NCI-H1092 treated with DMSO at 0.1 percent for 48 hours (cell line): Measurements from ENCODE around the gene TACO1.

Source experiments
- DNase-seq: peaks from one replicate; lab custom pipeline; 2025; lab: John Stamatoyannopoulos, UW

TACO1 gene

GRCh38 chr17:63600569-63601438 is at the start of gene TACO1:
Gene TACO1, plus strand, starts transcription at chr17:63600895. Its CDS starts 189 bp downstream, at chr17:63601084.
- DNase-seq, result peak; percentile 77

DNA sequence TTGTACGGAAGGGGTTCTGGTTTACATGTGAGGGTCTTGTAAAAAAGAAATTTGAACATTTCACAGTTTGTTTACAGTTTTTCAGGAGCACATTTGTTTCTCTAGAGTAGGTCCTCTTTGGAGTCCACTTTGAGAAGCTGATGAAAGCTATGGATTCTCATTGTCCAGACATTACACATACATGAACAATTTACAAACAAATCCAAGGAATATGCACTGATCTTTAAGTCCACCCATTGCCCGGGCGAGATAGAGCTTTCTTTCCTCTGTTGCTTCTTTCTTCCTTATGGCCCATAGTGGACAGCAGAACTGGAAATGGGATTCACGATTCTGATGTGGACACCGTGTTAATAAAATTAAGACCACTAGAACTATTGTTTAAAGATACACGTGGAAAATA is 48.5 kb upstream of the TACO1 start:
- no peak for DNase-seq

- DNase-seq, result no peak
Observed at GRCh38 chr17:63555500-63556156, 45.1 kb upstream of the TACO1 start.

- DNase-seq, result no peak
Observed at GRCh38 chr17:63557416-63557815, 43.3 kb upstream of the TACO1 start.

DNA sequence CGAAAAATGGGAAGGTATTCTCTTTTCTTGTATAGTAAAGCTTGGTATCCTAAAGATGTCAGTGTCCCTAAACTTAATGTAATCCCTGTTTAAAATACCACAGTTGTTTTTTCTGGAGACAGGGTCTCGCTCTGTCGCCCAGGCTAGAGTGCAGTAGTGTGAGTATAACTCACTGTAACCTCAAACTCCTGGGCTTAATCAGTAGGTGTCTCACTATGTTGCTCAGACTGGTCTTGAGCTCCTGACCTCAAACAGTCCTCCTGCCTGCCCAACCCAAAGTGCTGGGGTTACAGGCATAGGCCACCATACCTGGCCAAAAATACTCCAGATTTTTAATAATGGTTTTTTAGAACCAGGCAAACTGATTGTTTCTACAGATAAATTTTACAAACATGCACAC is 42.3 kb upstream of the TACO1 start:
- DNase-seq, result no peak

DNA sequence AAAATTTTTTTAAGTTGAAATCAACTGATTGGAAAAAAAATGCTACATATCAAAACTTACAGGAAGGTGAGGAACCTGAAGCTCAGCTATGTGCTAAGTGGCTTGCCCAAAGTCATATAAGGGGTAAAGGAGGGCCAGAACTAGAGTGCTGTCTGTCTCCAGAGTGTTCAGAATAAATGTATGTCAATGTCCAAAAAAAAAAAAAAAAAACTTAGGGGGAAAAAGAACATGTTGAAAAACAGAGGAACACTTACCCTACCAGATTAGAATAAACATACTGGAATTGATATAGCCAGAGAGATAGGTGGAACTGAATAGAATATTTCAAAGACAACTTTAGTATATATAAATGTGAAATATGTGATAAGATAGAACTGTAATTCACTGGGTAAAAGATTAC is 38.9 kb upstream of the TACO1 start:
- no peak for DNase-seq

DNA sequence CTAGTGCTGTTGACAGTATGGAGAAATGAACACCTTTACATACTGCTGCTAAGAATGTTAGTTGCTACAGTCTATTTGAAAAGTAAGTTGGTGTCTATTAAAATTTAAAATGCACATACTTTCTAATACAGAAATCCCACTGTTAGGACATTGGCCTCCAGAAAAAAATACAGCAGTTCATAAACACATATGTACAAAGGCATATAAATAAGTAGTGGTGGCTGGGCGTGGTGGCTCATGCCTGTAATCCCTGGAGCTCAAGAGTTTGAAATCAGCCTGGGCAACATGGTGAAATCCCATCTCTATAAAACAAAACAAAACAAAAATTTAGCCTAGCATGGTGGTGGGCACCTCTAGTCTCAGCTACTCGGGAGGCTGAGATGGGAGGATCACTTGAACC is 37.4 kb upstream of the TACO1 start:
- no peak for DNase-seq

- no peak for DNase-seq
Observed at GRCh38 chr17:63564562-63564961, 36.1 kb upstream of the TACO1 start.

GRCh38 chr17:63567229-63567628 is 33.5 kb upstream of the TACO1 start:
- DNase-seq, result no peak

GRCh38 chr17:63568563-63568962 is 32.1 kb upstream of the TACO1 start:
- no peak for DNase-seq

GRCh38 chr17:63571632-63572310 is 28.9 kb upstream of the TACO1 start:
- DNase-seq, result no peak

DNA sequence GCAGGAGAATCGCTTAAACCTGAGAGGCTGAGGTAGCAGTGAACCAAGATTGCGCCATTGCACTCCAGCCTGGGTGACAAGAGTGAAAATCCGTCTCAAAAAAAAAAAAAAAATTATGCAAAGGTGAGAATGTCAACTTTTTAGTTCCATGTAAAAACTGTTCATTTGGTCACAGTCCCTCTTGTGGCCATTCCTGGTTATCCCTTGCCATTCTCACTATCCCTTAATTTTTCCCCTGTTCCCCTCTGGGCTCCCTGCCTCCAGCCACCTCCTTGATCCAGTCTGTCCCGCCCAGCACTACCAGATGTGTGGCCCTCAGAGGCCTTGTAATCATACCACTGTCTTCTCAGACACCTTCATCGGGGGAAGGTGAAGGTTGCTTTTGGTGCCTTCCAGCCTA is 27.1 kb upstream of the TACO1 start:
- no peak for DNase-seq

- no peak for DNase-seq
Observed at GRCh38 chr17:63578027-63578768, 22.5 kb upstream of the TACO1 start.

DNA sequence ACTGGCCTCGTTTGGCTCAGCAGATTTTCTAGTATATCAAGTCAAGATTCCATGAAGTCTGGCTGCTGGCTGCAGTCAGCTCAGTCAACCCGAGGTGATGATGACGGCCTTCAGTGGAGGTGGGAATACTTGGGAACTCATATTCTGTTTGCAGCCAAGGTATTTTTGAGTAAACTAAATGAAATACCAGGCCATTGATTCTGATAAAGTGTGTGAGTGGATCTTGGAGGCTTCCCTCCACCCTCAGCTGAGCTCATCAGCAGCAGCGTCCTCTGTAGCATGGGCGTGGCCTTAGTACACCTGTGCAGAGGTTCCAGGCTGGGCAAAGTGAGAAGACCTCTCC is 22.0 kb upstream of the TACO1 start:
- DNase-seq, result no peak

- no peak for DNase-seq
Observed at GRCh38 chr17:63579633-63580032, 21.1 kb upstream of the TACO1 start.

DNA sequence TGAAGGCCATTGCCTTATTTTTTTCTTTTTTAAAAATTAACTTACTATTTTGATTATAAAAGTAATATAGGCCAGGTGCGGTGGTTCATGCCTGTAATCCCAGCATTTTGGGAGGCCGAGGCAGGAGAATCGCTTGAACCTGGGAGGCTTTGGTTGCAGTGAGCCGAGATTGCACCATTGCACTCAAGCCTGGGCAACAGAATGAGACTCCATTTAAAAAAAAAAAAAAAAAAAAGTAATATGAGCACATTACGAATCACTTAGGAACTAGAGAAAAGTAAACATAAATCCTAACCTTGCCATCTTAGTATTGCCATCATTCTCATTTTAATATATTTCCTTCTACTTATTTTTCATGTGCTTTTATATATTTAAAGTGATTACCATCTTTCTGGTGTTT is 12.9 kb upstream of the TACO1 start:
- no peak for DNase-seq

- peak; percentile 3 for DNase-seq
Observed at GRCh38 chr17:63588797-63589196, 11.9 kb upstream of the TACO1 start.

DNA sequence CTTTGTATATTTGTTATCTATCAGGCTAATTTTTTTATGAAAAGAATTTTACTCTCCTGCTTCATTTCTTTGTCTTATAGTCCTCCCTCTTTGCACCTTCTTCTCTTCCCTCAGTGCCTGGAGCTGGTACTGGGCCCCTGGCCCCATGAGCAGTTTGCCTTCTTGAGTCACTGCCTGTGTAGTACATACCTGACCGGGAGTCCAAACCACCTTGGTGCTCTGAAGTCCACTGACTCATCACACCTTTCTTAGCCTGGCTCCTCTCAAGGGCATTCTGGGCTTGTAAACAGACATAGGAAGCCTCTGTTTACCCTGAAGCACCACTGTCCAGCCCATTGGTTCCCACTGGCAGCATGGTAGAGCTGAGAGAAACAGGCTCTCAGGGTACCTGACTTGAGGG is 11.0 kb upstream of the TACO1 start:
- no peak for DNase-seq

GRCh38 chr17:63592797-63593196 is 7.9 kb upstream of the TACO1 start:
- no peak for DNase-seq

DNA sequence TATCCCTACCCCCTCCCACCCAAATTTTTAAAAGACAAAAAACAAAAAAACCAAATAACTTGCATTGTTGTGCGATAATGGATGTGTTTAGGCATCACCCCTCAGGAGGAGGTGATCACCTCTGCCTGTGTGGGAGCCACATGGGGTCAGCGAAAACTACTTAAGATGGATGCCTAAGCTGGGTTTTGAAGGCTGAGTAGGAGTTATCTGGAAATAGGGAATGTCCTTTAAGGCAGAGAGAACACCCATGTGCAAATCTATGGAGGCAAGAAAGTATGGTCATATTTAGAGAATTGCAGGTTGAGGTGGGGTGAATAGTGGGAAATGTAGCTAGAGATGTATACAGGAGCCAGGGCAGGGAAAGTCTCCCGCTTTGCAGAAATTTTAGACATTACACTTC is 5.6 kb upstream of the TACO1 start:
- DNase-seq, result no peak

- no peak for DNase-seq
Observed at GRCh38 chr17:63596856-63597586, 3.7 kb upstream of the TACO1 start.

- DNase-seq, result no peak
Observed at GRCh38 chr17:63598281-63598680, 2.4 kb upstream of the TACO1 start.
